ENCODE results near the gene TOR1AIP1.

- TF ChIP-seq, protein P1, sequence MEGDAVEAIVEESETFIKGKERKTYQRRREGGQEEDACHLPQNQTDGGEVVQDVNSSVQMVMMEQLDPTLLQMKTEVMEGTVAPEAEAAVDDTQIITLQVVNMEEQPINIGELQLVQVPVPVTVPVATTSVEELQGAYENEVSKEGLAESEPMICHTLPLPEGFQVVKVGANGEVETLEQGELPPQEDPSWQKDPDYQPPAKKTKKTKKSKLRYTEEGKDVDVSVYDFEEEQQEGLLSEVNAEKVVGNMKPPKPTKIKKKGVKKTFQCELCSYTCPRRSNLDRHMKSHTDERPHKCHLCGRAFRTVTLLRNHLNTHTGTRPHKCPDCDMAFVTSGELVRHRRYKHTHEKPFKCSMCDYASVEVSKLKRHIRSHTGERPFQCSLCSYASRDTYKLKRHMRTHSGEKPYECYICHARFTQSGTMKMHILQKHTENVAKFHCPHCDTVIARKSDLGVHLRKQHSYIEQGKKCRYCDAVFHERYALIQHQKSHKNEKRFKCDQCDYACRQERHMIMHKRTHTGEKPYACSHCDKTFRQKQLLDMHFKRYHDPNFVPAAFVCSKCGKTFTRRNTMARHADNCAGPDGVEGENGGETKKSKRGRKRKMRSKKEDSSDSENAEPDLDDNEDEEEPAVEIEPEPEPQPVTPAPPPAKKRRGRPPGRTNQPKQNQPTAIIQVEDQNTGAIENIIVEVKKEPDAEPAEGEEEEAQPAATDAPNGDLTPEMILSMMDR (IDR thresholded peaks at IDR 0.05), result no peak
- no peak for TF ChIP-seq POLR2A (IDR thresholded peaks at IDR 0.05)
These were observed 44.7 kb downstream of the TOR1AIP1 start for GRCh38 chr1:179926850-179927205.

Measured in lower leg skin (tissue), 3 donors.